Testis (tissue), 3 donors: ENCODE measurements around the gene DPF1. TPM values are rescaled to one million over a fixed set of nuclear protein-coding genes. Genes with fewer than 3 reads are reported as not detected.
A peak's percentile ranks its signal among the peaks of the same experiment; 100 is the strongest.

Experiments
- DNase-seq: peaks from one replicate; pipeline ENCODE4 v3.0.0-alpha.2; 2019
- H3K27ac ChIP-seq, 2 donors: fragments of 200-600 bp; sonication (generic); one replicate each; pipeline ENCODE4 v1.5.1; 2019
- H3K27me3 ChIP-seq: fragments of 200-600 bp; sonication (generic); one replicate; pipeline ENCODE4 v1.5.1; 2019
- H3K36me3 ChIP-seq: fragments of 200-600 bp; sonication (generic); one replicate; pipeline ENCODE4 v1.5.1; 2017; ENCODE audit warnings: low read depth; ENCODE audit errors: missing control alignments
- H3K4me1 ChIP-seq: fragments of 200-600 bp; sonication (generic); one replicate; pipeline ENCODE4 v1.5.1; 2019
- H3K4me3 ChIP-seq, 2 donors: fragments of 200-600 bp; sonication (generic); one replicate each; pipeline ENCODE4 v1.5.1; 2017 to 2019
- H3K9me3 ChIP-seq: fragments of 200-600 bp; sonication (generic); one replicate; pipeline ENCODE4 v1.5.1; 2017
- CTCF ChIP-seq, 3 experiments: fragments of 450-650 bp in 2 of 3; fragments of 200-600 bp in 1 of 3; sonication (generic) in 1 of 3; IDR thresholded peaks; one replicate each; pipeline ENCODE4 v1.5.1; 2016 to 2019; ENCODE audit warnings: antibody characterized with exemption in 3 of 3, mild to moderate bottlenecking in 2 of 3, moderate library complexity in 1 of 3
- POLR2A ChIP-seq: fragments of 450-650 bp; IDR thresholded peaks from one replicate; pipeline ENCODE4 v1.6.1; 2017; ENCODE audit warnings: antibody characterized with exemption, mild to moderate bottlenecking, moderate library complexity
- WGBS, 2 donors: methylation state at CpG; one replicate each; pipeline ENCODE4 v1.1.5; 2018; 5-methylcytosine and 5-hydroxymethylcytosine counted together
- intact Hi-C: fragments of 100-400 bp; cut with DNase I; formaldehyde crosslinking; loops from one replicate; pipeline ENCODE4 v1.15.1; 2023; ENCODE audit warnings: low total_unique reads
- polyA plus RNA-seq: library from polyadenylated mRNA; stranded (reverse); fragments of 350-450 nt; fragmentation: Illumina TruSeq; extraction: RNeasy Lipid Tissue Mini Kit (QIAGEN cat#74804); gene quantifications from one replicate; pipeline ENCODE4 v1.2.3, GENCODE V29; 2014; ENCODE audit warnings: low read depth, low replicate concordance; ENCODE audit not compliant: insufficient read depth
- total RNA-seq, 2 donors: library from RNA; depleted of rRNA; stranded (reverse); fragments of >200 nt; gene quantifications; one replicate each; pipeline ENCODE4 v1.2.3, GENCODE V29; 2016

Gene DPF1
- total and polyA plus RNA-seq, 3 donors from 2014 or later: 3.6 to 6.4 (median 4.7) TPM

GRCh38 chr19:38251564-38252051 lies 27.6 kb upstream of the DPF1 start:
- no peaks in the 10 kb centered on the region for H3K27me3 ChIP-seq
- peak overlapping the region; percentile 94 to 96 for H3K27ac ChIP-seq
- peak; percentile 71 for DNase-seq
- H3K4me3 ChIP-seq: peak overlapping the region in 1 of 2 donors; percentile 20
- H3K9me3 ChIP-seq: no peaks in the 10 kb centered on the region
- TF ChIP-seq CTCF (IDR thresholded peaks at IDR 0.05) (no peak), POLR2A (no peak)
- WGBS, 2 donors: 28% methylated on average over 10 of the region's 10 CpGs
- intact Hi-C loops: no loop called here
- H3K4me1 ChIP-seq: peaks cover 70% of the 10 kb centered on the region
- no peaks in the 10 kb centered on the region for H3K36me3 ChIP-seq

GRCh38 chr19:38250821-38251563 lies 27.0 kb upstream of the DPF1 start:
- Histone ChIP-seq H3K27me3 (no peaks in the 10 kb centered on the region), H3K4me3 (no peak overlapping the region), H3K36me3 (no peaks in the 10 kb centered on the region), H3K9me3 (no peaks in the 10 kb centered on the region), H3K27ac (peak overlapping the region; percentile 94 to 96), H3K4me1 (peaks cover 74% of the 10 kb centered on the region)
- DNase-seq: peak; percentile 95
- 29 to 42% methylated on average over 18 of the region's 18 CpGs for WGBS, 2 donors
- intact Hi-C loops: no loop called here
- TF ChIP-seq POLR2A: no peak
- no peak for TF ChIP-seq CTCF (IDR thresholded peaks at IDR 0.05)

- no peak for DNase-seq
- Histone ChIP-seq H3K27ac (peak overlapping the region; percentile 94 to 96), H3K27me3 (no peaks in the 10 kb centered on the region), H3K4me1 (peaks cover 78% of the 10 kb centered on the region), H3K36me3 (no peaks in the 10 kb centered on the region), H3K4me3 (no peak overlapping the region), H3K9me3 (no peaks in the 10 kb centered on the region)
- no peak for TF ChIP-seq POLR2A
- no peak for TF ChIP-seq CTCF (IDR thresholded peaks at IDR 0.05)
- intact Hi-C loops: no loop called here
These were observed 26.4 kb upstream of the DPF1 start for GRCh38 chr19:38250428-38250820.

GRCh38 chr19:38248421-38248820 lies 24.4 kb upstream of the DPF1 start:
- no peak for TF ChIP-seq CTCF (IDR thresholded peaks at IDR 0.05)
- no peak for TF ChIP-seq POLR2A
- Histone ChIP-seq H3K4me1 (peaks cover 75% of the 10 kb centered on the region), H3K4me3 (no peak overlapping the region), H3K27me3 (no peaks in the 10 kb centered on the region), H3K9me3 (no peaks in the 10 kb centered on the region), H3K36me3 (no peaks in the 10 kb centered on the region), H3K27ac (peak overlapping the region; percentile 56 to 71)
- intact Hi-C loops: no loop called here
- WGBS, 2 donors: 70 to 90% methylated on average over 4 to 6 of the region's 7 CpGs
- DNase-seq: no peak
